GM21825 (cell line): ENCODE measurements around the gene SEMA3F.

ENCODE experiments used
- ATAC-seq: cut with Tn5 transposase; IDR thresholded peaks from one replicate; pipeline ENCODE4 v1.9.1; 2021; ENCODE audit warnings: mild to moderate bottlenecking, moderate library complexity; ENCODE audit not compliant: unreplicated experiment

The SEMA3F gene

DNA sequence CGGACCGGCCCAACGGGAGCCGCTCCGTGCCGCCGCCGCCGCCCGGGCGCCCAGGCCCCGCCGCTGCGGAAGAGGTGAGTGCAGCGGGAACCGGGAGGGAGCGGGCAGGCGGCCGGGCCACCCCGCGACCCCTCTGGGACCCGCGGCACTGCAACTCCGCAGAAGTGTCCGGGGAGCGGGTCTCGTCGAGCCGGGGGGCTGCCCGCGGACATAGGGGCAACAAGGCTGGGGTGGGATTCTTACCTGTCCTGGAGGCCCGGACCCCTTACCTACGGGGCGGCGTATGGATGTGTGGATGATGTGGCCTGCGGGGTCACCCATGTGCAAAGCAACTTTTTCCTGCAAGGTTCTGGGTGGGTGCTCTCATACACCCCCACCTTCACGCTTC is 361 bp downstream of the SEMA3F start:
- no peak for ATAC-seq

DNA sequence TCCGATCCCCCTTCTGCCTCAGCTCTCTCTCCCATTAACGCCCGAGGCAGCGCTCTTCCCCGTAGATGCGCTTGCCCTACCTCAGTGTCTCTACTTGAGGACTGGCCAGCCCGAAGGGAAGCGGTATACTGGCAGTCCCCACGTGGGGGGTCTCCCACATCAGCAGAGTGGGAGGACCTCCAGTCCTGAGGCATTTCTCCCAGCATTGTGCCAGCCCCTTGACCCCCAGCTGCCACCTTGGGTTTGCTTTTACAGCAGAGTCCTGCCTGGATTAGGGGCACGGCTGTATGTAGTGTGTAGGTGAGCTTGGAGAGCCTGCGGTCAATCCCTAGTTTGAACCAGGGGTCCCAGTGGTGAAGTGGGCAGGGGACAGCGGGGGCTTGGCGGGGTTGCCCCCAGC is 767 bp downstream of the SEMA3F start:
- ATAC-seq, result no peak

DNA sequence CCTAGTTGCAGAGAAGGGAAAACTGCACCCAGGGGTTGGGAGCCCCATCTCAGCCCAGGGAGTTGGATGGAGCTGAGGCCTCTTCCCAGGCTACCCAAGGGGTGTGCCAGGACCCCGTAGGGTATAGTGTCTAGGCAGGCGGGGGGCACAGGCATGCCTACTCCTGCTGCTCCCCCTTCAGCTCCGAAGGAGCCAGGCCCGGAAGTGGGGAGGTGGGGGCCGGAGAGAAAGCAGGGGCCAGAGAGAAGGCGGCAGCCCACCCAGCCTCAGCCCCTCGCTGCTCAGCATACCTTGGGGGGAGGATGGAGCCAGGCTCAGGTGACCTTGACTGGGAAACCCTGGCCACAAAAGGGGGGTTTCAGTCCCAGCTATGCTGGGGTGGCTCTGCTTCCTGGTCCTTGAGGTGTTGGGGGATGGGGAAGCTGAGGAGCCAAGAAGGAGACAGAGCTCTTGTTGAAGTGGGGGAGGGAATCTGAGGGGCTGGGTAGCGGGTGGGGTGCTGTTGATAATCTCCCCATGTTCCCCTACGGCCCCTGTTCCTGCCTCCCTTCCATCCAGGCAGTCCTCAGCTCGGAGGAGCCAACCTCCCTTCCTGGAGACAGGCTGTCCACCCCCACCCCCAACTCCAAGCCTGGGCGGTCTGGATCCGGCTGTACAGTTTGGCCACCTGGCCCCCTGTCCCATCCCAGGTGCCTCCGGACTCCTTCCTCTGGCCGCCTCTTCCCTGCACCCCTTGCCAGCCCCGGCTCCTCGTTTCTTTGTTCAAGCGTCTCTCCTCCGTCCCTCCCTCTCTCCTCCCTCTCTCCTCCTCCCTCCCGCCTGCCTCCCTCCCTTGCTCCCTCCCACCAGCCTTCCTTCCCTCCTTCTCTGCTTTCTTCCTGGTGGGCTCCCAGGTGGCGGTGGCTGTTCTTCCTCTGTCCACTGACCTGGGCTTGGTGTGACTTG is 1.7 kb downstream of the SEMA3F start:
- no peak for ATAC-seq

DNA sequence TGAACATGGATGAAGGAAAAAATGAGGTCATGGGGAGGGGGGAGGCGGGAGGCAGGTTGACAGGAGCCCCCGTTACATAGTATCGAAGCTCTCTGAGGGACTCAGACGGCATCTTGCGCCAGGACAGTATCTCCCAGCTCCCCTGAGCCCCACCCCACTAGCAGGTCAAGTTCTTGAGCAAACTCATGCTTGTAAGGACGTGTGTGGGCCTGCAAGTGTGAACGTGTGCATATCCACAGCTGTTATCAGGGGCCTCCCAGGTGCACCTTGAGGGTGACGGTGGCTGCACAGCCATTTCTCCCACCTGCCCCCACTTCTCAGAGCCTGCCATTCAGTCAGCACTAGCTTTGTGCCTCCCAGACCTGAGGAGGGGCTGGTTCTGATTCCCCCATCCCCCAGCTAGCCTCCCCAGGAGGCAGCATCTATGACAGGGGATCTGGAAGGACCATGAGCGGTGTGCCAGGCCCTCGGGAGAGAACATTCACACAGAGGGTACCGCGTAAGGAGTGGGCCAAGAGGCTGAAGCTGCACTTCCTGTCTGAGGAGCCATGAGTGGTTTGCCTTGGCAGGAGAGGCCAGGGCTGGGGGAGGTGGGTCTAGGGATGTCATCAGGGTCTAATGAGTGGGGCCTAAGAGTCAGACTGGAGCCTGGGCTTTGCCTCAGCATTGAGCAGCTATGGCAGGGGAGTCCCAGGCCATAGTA is 2.9 kb downstream of the SEMA3F start:
- no peak for ATAC-seq

DNA sequence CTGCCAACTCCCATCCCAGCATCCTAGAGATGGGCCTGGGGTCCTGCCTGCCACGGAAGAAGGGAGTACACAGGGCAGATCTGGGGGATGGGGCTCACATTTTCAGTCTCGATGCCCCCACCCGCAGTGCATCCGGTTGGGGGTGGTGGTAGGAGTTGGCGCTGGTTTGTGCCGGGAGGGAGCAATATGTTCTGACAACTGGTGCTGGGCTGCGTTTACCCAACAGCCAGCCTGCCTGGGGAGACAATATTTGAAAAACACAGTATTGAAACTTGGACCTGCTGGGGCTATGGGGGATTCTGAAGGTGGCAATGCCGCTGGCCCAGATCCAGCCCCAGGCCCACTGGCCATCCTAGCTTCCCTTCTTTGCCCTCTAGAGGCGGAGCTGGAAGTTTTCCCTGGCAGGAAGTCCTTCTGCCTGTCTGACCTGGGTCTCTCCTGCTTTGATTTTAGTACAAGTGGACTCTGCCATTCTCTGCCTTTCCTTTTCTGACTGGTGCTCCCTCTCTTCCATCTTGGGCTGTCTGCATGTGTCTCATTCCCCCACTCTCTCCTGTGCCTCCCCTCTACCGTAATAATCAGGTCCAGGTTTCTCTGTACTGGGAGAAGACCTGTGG is 3.5 kb downstream of the SEMA3F start:
- ATAC-seq, result no peak

DNA sequence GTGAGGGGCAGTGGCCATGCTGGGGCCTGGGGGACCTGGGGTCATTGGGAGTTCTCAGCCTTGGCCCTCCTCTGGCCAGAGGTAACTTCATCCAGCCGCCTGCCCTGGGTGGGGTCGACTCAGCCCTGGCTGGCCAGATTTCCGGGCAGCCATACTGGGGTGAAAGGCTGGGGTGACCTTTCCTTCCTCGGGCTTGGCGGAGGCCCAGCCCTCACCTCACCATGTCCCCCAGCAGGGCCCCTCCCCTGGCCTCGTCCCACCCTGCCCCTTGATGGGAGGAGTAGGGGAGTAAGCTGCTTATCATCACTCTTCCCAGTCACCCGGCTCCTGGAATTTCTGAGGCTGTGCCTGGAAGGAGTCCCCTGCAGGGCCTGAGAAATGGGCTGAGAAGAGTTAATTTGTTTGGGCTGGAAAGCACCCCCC is 5.4 kb downstream of the SEMA3F start:
- no peak for ATAC-seq

DNA sequence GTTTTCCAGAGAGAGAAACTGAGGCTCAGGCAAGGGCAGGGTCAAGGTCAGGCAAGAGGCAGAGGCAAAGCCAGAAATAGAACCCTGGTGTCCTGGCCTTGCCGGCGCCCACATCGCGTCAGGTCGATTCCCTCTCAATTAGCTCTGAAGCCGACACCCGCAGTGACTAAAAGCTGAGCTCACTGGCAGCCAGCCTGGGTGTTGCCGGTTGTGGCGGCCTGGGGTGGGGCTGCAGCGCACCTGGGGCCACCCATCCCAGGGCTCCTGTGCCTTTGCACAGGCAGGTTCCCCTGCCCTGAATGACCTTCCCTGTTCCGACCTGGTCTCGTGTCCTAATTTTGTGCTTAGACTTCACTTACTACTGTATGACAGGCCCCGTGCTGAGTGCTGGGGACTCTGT is 6.2 kb downstream of the SEMA3F start:
- ATAC-seq, result no peak

DNA sequence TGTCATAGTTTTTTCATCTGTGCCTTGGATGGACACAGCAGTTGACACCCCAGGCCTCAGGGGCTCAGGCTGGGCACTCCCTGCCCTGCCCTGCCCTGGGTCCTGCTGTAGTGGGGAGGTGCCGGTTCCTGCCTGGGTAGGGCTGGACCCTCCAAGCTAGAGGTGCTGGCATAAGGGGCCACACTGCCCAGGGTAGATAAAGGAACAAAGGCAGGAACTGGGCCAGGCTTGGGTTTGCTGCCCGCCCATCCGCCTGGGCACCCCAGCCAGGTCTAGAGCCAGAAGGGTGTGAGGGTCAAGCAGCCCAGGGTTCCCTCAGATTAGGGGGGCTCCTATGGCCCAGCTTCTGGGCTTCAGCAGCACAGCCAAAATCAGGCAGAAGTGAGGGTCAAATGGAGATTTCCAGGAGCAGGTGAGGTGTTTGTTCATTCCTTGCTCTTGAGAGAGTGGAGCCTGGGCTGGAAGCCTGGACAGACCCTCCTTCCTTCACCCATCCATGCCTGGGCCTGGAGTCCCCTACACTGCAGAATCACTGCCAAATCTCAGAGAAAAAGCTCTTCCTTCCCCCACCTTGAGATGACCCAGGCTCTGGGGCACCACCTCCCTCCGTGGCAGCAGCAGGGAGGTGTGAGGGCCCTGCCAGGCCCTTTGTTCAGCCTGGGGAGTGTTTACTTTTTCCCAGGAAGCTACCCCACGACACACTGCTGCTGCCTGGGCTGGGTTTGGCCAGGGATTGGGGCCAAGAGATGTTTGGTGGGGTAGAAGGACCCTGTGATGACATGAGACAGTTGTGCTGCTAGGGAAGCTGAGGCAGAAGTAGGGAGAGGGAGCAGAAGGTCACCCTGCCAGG is 7.1 kb downstream of the SEMA3F start:
- no peak for ATAC-seq

DNA sequence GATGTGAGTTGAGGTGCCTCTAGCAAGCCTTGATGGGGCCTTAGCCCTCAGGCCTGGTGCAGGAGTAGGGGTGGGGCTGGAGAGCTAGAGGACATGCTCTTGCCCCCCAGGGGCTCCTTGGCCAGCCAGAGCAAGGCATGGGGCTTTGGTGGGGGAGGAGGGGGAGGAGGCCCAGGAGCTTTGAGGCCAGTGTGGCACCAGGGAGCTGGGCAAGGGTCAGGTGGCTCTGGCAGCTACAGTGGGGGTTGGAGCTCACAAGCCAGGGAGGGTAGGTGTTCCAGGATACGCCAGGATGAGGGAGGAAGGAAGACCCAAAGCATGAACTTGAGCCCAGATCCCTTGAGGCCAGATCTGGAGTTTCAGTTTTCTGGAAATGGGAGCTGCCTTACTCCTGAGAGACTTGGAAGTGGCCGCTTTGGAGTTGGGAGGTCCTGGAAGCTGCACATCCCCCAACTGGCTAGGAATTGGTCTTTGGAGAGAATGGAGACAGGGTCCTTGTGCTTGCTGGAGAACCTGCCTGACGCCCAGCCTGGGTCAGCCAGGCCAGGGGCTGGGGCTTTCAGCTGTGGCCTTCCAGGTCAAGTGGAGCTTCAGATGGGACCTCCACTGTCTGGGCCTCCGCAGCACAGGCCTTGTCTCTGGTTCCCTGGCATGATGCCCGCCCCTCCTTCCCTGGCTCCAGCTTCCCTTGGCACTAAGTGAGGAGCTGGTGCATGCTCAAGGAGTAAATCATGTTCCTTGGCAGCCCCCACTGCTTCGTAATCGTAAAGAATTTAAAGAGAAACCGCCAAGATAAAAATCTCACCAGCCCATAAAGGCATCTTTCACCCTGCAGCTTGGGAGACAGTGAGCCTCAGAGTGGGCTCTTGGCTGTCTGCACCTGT is 8.7 kb downstream of the SEMA3F start:
- ATAC-seq, result no peak

DNA sequence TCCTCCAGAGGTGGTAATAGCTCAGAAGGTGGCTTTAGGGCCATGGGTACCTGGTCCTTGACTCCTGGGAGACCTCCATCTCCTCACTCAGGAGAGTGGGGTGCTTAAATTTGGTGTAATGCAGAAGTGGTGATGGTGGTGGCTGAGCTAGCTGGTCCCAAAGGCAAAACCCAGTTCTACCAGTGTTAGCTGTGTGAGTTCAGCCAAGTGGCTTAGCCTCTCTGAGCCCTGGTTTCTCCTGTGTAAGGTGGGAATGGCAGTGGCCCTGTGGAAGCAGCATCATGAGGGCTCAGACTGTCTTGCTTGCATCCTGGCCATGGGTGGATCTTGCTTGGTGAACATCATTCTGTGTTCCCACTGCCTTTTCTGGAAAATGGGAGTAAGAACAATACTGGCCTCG is 9.4 kb downstream of the SEMA3F start:
- no peak for ATAC-seq

DNA sequence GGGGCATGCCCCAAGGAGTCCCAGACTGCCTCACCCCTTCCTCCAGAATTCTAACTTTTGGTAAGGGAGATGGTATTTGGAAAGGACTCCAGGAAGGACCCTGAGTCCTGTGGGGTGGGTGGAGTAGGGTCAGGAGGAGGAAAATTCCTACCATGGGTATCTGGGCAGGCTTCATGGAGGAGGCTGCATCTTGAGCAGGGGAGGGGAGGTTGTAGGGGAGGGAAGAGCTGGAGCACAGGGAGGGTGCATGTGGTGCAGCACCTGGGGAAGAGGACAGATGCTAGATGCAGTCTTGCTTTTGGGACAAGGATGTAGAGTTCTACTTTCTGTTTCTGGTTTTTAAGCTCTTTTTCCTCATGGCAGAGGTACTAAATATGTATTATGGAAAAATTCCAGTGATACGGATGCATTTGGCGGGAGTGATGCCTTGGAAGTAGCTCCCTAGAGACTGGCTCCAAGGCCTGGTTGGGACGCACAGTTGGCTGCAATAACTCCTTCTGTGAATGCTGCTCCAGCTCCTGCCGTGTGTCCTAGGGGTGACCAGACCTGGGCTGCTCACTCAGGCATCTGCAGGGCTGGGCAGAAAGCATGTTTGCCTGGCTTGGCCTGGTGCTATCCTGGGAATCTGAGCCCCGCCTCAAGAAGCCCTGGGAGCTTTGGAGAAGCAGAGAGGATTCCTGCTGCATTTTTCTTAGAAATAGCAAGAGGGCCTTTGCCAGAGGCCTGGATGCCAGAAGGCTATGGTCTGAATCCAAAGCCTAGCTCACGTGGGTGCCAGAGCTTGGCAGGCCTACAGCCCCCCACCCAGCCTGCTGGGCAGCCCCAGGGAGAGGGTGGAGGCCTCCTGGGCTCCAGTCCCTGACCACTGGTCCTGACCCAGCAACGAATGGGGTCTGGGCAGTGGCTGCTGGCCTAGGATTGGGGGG is 10.1 kb downstream of the SEMA3F start:
- no peak for ATAC-seq

DNA sequence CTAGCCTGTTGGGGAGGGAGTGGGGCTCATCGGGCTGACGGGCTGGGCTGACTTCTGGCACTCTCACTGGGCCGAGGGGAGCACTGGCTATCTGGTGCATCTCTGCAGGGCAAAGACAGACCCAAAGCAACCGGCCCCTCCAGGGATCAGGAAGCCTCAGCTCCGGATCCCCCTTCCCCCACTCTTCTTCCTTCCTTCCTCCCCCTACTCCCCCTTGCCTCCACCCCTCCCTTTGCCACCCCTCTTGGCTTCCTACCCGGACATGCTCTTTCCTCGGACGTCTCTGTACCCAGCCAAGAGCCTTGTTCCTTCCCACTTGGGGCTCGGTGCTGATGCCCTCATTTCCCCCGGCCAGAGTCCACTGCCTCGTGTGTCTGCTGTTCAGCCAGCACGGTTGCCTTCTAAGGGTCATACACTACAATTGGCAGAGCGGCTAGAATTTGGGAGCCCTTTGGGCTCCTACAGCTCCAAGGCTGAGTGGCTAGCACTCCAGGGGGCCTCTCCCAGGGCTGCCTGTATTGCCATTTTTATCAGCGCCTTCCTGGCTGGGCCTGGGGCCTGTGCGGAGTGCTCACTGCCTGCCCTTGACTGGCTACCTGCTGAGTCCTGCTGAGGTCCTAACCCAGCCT is 10.9 kb downstream of the SEMA3F start:
- no peak for ATAC-seq

DNA sequence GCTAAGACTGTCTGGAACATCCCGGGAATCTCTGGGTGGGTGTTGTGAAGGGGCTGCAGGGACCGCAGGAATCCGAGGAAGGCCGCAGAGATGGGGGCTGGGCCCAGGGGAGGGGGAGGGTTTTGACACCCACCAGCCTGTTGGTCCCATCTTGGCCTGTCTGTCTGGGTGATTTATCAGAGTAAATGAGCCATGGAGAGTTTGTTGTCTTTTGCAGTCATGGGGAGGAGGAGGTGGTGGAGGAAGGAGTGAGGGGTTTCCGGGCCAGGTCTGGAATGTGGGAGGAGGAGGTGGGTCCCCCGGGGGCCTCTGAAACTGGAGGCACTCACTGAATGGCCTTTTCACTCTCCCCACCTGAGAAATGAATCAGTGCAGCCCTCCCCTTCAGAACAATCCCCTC is 11.5 kb downstream of the SEMA3F start:
- no peak for ATAC-seq

DNA sequence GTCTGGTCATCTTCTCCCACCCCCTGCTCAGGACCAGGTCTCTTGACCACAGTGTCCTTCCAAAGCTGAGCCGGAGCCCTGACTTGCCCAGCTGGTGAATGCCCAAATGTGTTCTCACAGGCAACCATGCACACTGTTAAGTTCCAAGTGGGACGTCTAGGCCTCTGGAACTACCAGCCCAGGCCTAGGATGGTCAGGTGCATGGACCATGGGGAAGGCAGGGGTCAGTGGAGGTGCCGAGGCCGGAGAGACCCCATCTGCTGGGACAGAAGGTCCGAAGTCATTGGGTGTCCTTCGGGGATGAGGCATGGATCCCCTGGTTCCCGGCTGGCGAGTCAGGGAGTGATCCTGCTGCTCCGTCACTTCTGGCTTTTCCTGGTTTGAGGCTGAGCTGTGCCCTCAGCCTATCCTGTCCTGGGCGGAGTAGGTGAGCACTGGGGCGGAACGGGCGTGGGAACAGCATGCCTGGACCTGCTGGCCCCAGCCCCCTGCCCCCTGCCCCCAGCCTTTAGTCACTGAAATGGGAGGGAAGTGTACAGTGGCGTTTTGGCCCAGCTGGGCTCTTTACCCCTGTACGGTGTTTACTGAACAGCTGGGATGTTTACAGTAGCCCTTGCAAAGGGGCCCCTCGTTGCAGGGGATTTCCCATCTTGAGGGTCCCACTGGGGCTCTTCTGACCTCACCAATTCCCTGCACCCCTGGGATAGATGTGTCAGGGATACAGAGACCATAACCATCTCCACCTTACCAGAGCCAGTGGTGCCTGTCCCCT is 12.1 kb downstream of the SEMA3F start:
- ATAC-seq, result no peak

DNA sequence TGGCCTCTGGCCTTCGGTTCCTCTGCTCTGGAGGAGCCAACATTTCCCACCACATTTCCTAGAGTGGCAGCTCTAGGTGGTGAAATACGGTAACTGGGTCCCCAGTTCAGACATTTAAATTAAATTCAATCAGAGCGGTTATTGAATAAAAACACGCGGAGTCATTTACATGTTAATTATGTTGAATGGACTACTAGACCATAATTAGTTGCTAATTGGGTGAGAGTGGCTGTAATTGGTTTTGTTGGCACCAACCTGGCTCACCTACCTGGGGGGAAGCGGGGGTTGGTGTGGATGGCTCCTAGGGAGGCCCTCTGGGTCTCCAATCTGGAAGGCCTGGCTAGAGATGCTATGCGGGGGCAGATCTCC is 12.7 kb downstream of the SEMA3F start:
- no peak for ATAC-seq

DNA sequence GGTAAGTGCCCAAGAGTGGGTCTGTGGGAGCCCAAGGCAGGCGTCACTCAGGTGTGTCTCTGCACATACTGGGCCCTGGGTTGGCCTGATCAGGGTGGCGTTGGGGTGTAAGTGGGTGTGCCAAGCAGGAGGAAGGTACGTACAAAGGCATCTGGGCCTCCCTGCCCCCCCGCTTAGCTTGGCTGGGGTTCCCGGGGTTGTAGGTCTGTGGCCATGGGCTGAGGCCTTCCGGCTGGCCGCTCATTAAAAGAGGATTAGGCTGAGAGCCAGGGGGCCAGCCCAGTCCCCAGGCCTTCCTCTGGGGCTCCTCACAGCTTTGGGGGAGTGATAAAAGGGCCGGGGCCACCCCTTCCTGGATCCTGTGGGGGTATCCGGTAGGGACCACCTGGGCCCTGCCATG is 13.3 kb downstream of the SEMA3F start:
- ATAC-seq, result no peak

DNA sequence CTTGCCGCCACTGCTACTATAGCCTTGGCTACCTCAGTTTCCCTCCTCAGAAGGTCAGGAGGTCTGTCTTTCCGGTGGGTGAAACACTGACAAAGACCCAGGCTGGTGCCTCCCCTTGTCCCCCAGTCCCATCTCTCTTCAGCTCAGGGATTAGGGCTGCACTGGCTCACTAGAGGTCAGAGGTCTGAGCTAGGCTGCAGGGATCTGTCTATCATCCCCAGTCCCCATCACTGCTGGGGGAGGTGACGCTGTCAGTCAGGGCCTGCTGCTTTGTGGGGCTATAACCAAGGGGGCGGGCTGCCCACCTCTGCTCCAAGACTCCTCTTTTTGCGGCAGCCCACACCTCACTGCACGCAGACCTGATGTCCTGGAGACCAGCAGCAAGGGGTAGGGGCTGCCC is 13.7 kb downstream of the SEMA3F start:
- ATAC-seq, result no peak
